Neutrophil (primary cell): ENCODE measurements around the gene SLC38A4.
"Not testable (repeated sequence)": the region's sequence is repeated elsewhere in the genome, so short reads cannot be mapped to it uniquely, and the experiment has no call there.

ENCODE experiments used
- H3K27ac ChIP-seq: fragments of 200-600 bp; sonication (generic); 2 replicates; pipeline ENCODE4 v1.5.1; 2016; ENCODE audit warnings: mild to moderate bottlenecking, moderate library complexity
- H3K27me3 ChIP-seq: fragments of 200-600 bp; sonication (generic); 2 replicates; pipeline ENCODE4 v1.6.0; 2016; ENCODE audit warnings: mild to moderate bottlenecking
- H3K36me3 ChIP-seq: fragments of 200-600 bp; sonication (generic); 2 replicates; pipeline ENCODE4 v1.5.1; 2017
- H3K4me1 ChIP-seq, 2 experiments: fragments of 200-600 bp in 1 of 2; sonication (generic) in 1 of 2; 1 replicate in 1 of 2; 2 replicates in 1 of 2; pipeline versions ENCODE4 v1.5.1 to v1.6.1; 2013 to 2016; ENCODE audit warnings: low read depth in 1 of 2, low read length in 1 of 2, mild to moderate bottlenecking in 1 of 2, moderate library complexity in 1 of 2; ENCODE audit not compliant: control insufficient read depth in 1 of 2, insufficient read depth in 1 of 2
- H3K4me3 ChIP-seq, 2 experiments: fragments of 200-600 bp in 1 of 2; sonication (generic) in 1 of 2; 1 replicate in 1 of 2; 2 replicates in 1 of 2; pipeline ENCODE4 v1.5.1; 2013 to 2016; ENCODE audit warnings: low read depth in 1 of 2, low read length in 1 of 2, mild to moderate bottlenecking in 1 of 2, moderate library complexity in 1 of 2
- H3K9me3 ChIP-seq: fragments of 200-600 bp; sonication (generic); 2 replicates; pipeline ENCODE4 v1.5.1; 2016
- CTCF ChIP-seq: fragments of 200-600 bp; sonication (generic); IDR thresholded peaks from 2 replicates; pipeline ENCODE4 v1.5.1; 2016; ENCODE audit warnings: antibody characterized with exemption

SLC38A4 gene

GRCh38 chr12:46751173-46751572 lies 74.6 kb downstream of the SLC38A4 start:
- H3K27ac ChIP-seq = no peak overlapping the region
- H3K4me1 ChIP-seq = no peaks in the 10 kb centered on the region
- no peak for TF ChIP-seq CTCF
- H3K27me3 ChIP-seq = no peaks in the 10 kb centered on the region
- H3K36me3 ChIP-seq = no peaks in the 10 kb centered on the region
- H3K4me3 ChIP-seq = no peak overlapping the region
- H3K9me3 ChIP-seq = no peaks in the 10 kb centered on the region

GRCh38 chr12:46749322-46749721 lies 76.5 kb downstream of the SLC38A4 start:
- no peak overlapping the region for H3K27ac ChIP-seq
- no peaks in the 10 kb centered on the region for H3K9me3 ChIP-seq
- H3K4me3 ChIP-seq = no peak overlapping the region
- no peaks in the 10 kb centered on the region for H3K4me1 ChIP-seq
- H3K36me3 ChIP-seq = no peaks in the 10 kb centered on the region
- no peak for TF ChIP-seq CTCF
- no peaks in the 10 kb centered on the region for H3K27me3 ChIP-seq

- Histone ChIP-seq H3K36me3 (no peaks in the 10 kb centered on the region), H3K4me1 (no peaks in the 10 kb centered on the region), H3K4me3 (no peak overlapping the region), H3K9me3 (no peaks in the 10 kb centered on the region), H3K27ac (no peak overlapping the region), H3K27me3 (no peaks in the 10 kb centered on the region)
- no peak for TF ChIP-seq CTCF
Measured at GRCh38 chr12:46744283-46744682, 81.5 kb downstream of the SLC38A4 start.

- no peaks in the 10 kb centered on the region for H3K27me3 ChIP-seq
- H3K27ac ChIP-seq = no peak overlapping the region
- TF ChIP-seq CTCF = no peak
- no peaks in the 10 kb centered on the region for H3K4me1 ChIP-seq
- H3K4me3 ChIP-seq = no peak overlapping the region
- H3K9me3 ChIP-seq = no peaks in the 10 kb centered on the region
- H3K36me3 ChIP-seq = no peaks in the 10 kb centered on the region
Measured at GRCh38 chr12:46743456-46743855, 82.3 kb downstream of the SLC38A4 start.

GRCh38 chr12:46742271-46742670 lies 83.5 kb downstream of the SLC38A4 start:
- H3K27ac ChIP-seq, H3K9me3 ChIP-seq: not testable (repeated sequence)

GRCh38 chr12:46725332-46725731 lies 100.5 kb downstream of the SLC38A4 start:
- no peaks in the 10 kb centered on the region for H3K4me1 ChIP-seq
- no peak overlapping the region for H3K4me3 ChIP-seq
- no peak overlapping the region for H3K27ac ChIP-seq
- no peaks in the 10 kb centered on the region for H3K36me3 ChIP-seq
- H3K27me3 ChIP-seq = no peaks in the 10 kb centered on the region
- no peaks in the 10 kb centered on the region for H3K9me3 ChIP-seq
- TF ChIP-seq CTCF = no peak

More at GRCh38 chr12:46742271-46742670, 83.5 kb downstream of the SLC38A4 start:
- not testable (repeated sequence) for H3K36me3 ChIP-seq, H3K4me3 ChIP-seq, H3K4me1 ChIP-seq, H3K27me3 ChIP-seq
